CD4-positive, CD25-positive, alpha-beta regulatory T cell (primary cell): Measurements from ENCODE around the gene MASP1. TPM values are rescaled to one million over a fixed set of nuclear protein-coding genes. Genes with fewer than 3 reads are reported as not detected.

Source experiments
- ATAC-seq, 2 donors: fragments of 150-1000 bp; cut with Tn5 transposase; one replicate each; pipeline ENCODE4 v1.10.0; 2021; ENCODE audit warnings: low read depth in 2 of 2, moderate number of reproducible peaks in 2 of 2, moderate library complexity in 1 of 2
- DNase-seq, 3 donors: peaks; one replicate each; pipeline versions ENCODE4 v3.0.0 to v3.0.0-alpha.2; 2012 to 2022; ENCODE audit warnings: mixed read lengths in 1 of 3
- H3K27ac ChIP-seq: one replicate; pipeline ENCODE4 v1.7.0; 2013; ENCODE audit warnings: mild to moderate bottlenecking, low read length; ENCODE audit not compliant: insufficient read depth, poor library complexity, severe bottlenecking
- H3K27me3 ChIP-seq: one replicate; pipeline ENCODE4 v1.7.0; 2013; ENCODE audit warnings: low read length; ENCODE audit not compliant: control insufficient read depth, insufficient read depth
- H3K36me3 ChIP-seq: one replicate; pipeline ENCODE4 v1.7.0; 2013; ENCODE audit warnings: mild to moderate bottlenecking, low read length, moderate library complexity; ENCODE audit not compliant: control insufficient read depth, insufficient read depth
- H3K4me1 ChIP-seq: 2 replicates; pipeline ENCODE4 v1.7.0; 2013; ENCODE audit warnings: mild to moderate bottlenecking, low read length; ENCODE audit not compliant: insufficient read depth, control insufficient read depth, poor library complexity, severe bottlenecking
- H3K4me3 ChIP-seq: one replicate; pipeline ENCODE4 v1.7.0; 2013; ENCODE audit warnings: low read depth, mild to moderate bottlenecking, low read length, moderate library complexity
- H3K9me3 ChIP-seq, 2 experiments: 1 replicate in 1 of 2; 2 replicates in 1 of 2; pipeline ENCODE4 v1.7.0; 2013; ENCODE audit warnings: low read length in 2 of 2, mild to moderate bottlenecking in 1 of 2, moderate library complexity in 1 of 2; ENCODE audit not compliant: control insufficient read depth in 2 of 2
- H3K27ac Mint-ChIP-seq, 3 donors: one replicate each; pipeline ENCODE4 v1.8.0; 2020 to 2022; ENCODE audit warnings: mild to moderate bottlenecking in 3 of 3, mixed read lengths in 3 of 3, moderate library complexity in 2 of 3
- H3K27me3 Mint-ChIP-seq: one replicate; pipeline ENCODE4 v1.8.0; 2022; ENCODE audit warnings: mild to moderate bottlenecking, mixed read lengths
- H3K36me3 Mint-ChIP-seq: one replicate; pipeline ENCODE4 v1.8.0; 2020; ENCODE audit warnings: mixed read lengths
- H3K4me1 Mint-ChIP-seq, 4 donors: one replicate each; pipeline ENCODE4 v1.8.0; 2020 to 2022; ENCODE audit warnings: mixed read lengths in 4 of 4, mild to moderate bottlenecking in 1 of 4
- H3K4me3 Mint-ChIP-seq, 4 donors: one replicate each; pipeline ENCODE4 v1.8.0; 2020 to 2022; ENCODE audit warnings: mild to moderate bottlenecking in 4 of 4, mixed read lengths in 4 of 4, moderate library complexity in 3 of 4
- H3K9me3 Mint-ChIP-seq, 7 donors: one replicate each; pipeline ENCODE4 v1.8.0; 2020 to 2022; ENCODE audit warnings: mixed read lengths in 7 of 7, mild to moderate bottlenecking in 3 of 7, moderate library complexity in 2 of 7
- polyA plus RNA-seq, 4 donors: library from polyadenylated mRNA; unstranded; fragments of 300-500 nt; fragmentation: Illumina TruSeq; gene quantifications; one replicate each; pipeline ENCODE4 v1.2.3, GENCODE V29; 2021
- total RNA-seq: library from RNA; stranded (reverse); gene quantifications from one replicate; pipeline ENCODE4 v1.2.3, GENCODE V29; 2022

Gene MASP1
- total and polyA plus RNA-seq, 5 donors from 2014 or later: not detected

- Histone ChIP-seq H3K9me3 (no peaks in the 10 kb centered on the region), H3K4me1 (no peaks in the 10 kb centered on the region), H3K27ac (no peak overlapping the region), H3K36me3 (no peaks in the 10 kb centered on the region), H3K27me3 (peaks cover 16% of the 10 kb centered on the region), H3K4me3 (no peak overlapping the region)
- peaks cover 0 to 6% (median 0%) of the 10 kb centered on the region in 7 donors for H3K9me3 Mint-ChIP-seq
- DNase-seq: no peak
- no peak for ATAC-seq
- no peak overlapping the region for H3K4me3 Mint-ChIP-seq
- no peaks in the 10 kb centered on the region for H3K4me1 Mint-ChIP-seq
- H3K36me3 Mint-ChIP-seq: no peaks in the 10 kb centered on the region
- no peak overlapping the region for H3K27ac Mint-ChIP-seq
- peaks cover 62% of the 10 kb centered on the region for H3K27me3 Mint-ChIP-seq
These were observed 100.3 kb downstream of the MASP1 start for GRCh38 chr3:187191271-187191670.

- Histone ChIP-seq H3K27me3 (peaks cover 13% of the 10 kb centered on the region), H3K4me1 (no peaks in the 10 kb centered on the region), H3K27ac (no peak overlapping the region), H3K9me3 (no peaks in the 10 kb centered on the region), H3K4me3 (no peak overlapping the region), H3K36me3 (no peaks in the 10 kb centered on the region)
- DNase-seq (no peak), ATAC-seq (no peak)
- Mint-ChIP-seq H3K27ac (no peak overlapping the region), H3K4me3 (no peak overlapping the region), H3K4me1 (no peaks in the 10 kb centered on the region), H3K9me3 (peaks cover 0 to 6% (median 0%) of the 10 kb centered on the region in 7 donors), H3K36me3 (no peaks in the 10 kb centered on the region), H3K27me3 (peaks cover 52% of the 10 kb centered on the region)
These were observed 102.6 kb downstream of the MASP1 start for GRCh38 chr3:187188931-187189330.

- ATAC-seq (no peak), DNase-seq (no peak)
- Mint-ChIP-seq H3K36me3 (no peaks in the 10 kb centered on the region), H3K4me3 (no peak overlapping the region), H3K9me3 (peaks cover 0 to 4% (median 0%) of the 10 kb centered on the region in 7 donors), H3K4me1 (no peaks in the 10 kb centered on the region), H3K27me3 (peaks cover 49% of the 10 kb centered on the region), H3K27ac (no peak overlapping the region)
- Histone ChIP-seq H3K9me3 (no peaks in the 10 kb centered on the region), H3K27me3 (peaks cover 11% of the 10 kb centered on the region), H3K36me3 (no peaks in the 10 kb centered on the region), H3K4me3 (no peak overlapping the region), H3K4me1 (no peaks in the 10 kb centered on the region), H3K27ac (no peak overlapping the region)
These were observed 104.6 kb downstream of the MASP1 start for GRCh38 chr3:187186801-187187421.

- H3K27ac Mint-ChIP-seq: no peak overlapping the region
- Histone ChIP-seq H3K27ac (no peak overlapping the region), H3K27me3 (peaks cover 10% of the 10 kb centered on the region), H3K4me1 (no peaks in the 10 kb centered on the region), H3K4me3 (no peak overlapping the region), H3K36me3 (no peaks in the 10 kb centered on the region), H3K9me3 (no peaks in the 10 kb centered on the region)
- peaks cover 44% of the 10 kb centered on the region for H3K27me3 Mint-ChIP-seq
- no peaks in the 10 kb centered on the region for H3K36me3 Mint-ChIP-seq
- peaks cover 0 to 4% (median 0%) of the 10 kb centered on the region in 7 donors for H3K9me3 Mint-ChIP-seq
- no peak for ATAC-seq
- H3K4me3 Mint-ChIP-seq: no peak overlapping the region
- DNase-seq: no peak
- no peaks in the 10 kb centered on the region for H3K4me1 Mint-ChIP-seq
These were observed 105.2 kb downstream of the MASP1 start for GRCh38 chr3:187186375-187186774.

GRCh38 chr3:187185759-187186158 is 105.8 kb downstream of the MASP1 start:
- peaks cover 38% of the 10 kb centered on the region for H3K27me3 Mint-ChIP-seq
- Histone ChIP-seq H3K27ac (no peak overlapping the region), H3K4me1 (no peaks in the 10 kb centered on the region), H3K36me3 (no peaks in the 10 kb centered on the region), H3K27me3 (peaks cover 7% of the 10 kb centered on the region), H3K9me3 (no peaks in the 10 kb centered on the region), H3K4me3 (no peak overlapping the region)
- no peaks in the 10 kb centered on the region for H3K4me1 Mint-ChIP-seq
- no peak for ATAC-seq
- H3K27ac Mint-ChIP-seq: no peak overlapping the region
- no peak for DNase-seq
- H3K36me3 Mint-ChIP-seq: no peaks in the 10 kb centered on the region
- H3K9me3 Mint-ChIP-seq: peaks cover 0 to 4% (median 0%) of the 10 kb centered on the region in 7 donors
- no peak overlapping the region for H3K4me3 Mint-ChIP-seq

Other genes with a start within 250 kb of the MASP1 start
- 4.2 TPM for gene RPL39L, start 152.2 kb downstream of the MASP1 start, total RNA-seq
- 10 to 100 TPM; 23.2 to 43.7 (median 29.8) TPM for gene RPL39L, start 152.2 kb downstream of the MASP1 start, polyA plus RNA-seq
- not detected for gene RTP1, start 94.3 kb downstream of the MASP1 start, total RNA-seq
- not detected for gene RTP1, start 94.3 kb downstream of the MASP1 start, polyA plus RNA-seq
- 4.6 TPM for gene RTP4, start 76.6 kb upstream of the MASP1 start, total RNA-seq
- 10 to 100 TPM; 14.7 to 27.7 (median 21.2) TPM for gene RTP4, start 76.6 kb upstream of the MASP1 start, polyA plus RNA-seq